ENCODE data around the gene ZNF91.
"Not testable (repeated sequence)": the region's sequence is repeated elsewhere in the genome, so short reads cannot be mapped to it uniquely, and the experiment has no call there.

ZNF91 gene

DNA sequence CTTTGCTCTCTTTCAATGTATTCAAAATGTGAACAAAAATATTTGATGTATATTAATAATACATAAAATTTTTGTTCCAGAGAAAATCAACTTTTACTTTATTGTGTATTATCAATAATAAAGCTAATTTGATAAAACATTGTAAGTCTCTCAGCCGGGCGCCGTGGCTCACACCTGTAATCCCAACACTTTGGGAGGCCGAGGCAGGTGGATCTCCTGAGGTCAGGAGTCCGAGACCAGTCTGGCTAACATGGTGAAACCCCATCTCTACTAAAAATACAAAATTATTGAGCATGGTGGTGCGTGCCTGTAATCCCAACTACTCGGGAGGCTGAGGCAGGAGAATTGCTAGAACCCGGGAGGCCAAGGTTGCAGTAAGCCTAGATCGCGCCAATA lies 449 bp upstream of the ZNF91 start:
- not testable (repeated sequence) for DNase-seq (ENCODE audit: low spot score)

DNA sequence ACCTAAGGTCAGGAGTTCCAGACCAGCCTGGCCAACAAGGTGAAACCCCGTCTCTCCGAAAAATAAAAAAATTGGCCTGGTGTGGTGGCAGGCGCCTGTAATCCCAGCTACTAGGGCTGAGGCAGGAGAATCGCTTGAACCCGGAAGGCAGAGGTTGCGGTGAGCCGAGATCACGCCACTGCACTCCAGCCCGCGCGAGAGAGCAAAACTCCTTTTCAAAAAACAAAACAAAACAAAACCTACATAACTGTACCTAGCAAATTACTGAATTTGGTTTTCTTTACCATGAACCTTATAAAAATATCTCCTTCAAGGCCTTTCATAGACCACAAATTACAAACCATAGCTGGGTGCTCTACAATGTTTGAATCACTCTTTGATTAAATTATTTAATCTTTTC lies 760 bp downstream of the ZNF91 start:
- no peak for DNase-seq (ENCODE audit: low spot score)

DNA sequence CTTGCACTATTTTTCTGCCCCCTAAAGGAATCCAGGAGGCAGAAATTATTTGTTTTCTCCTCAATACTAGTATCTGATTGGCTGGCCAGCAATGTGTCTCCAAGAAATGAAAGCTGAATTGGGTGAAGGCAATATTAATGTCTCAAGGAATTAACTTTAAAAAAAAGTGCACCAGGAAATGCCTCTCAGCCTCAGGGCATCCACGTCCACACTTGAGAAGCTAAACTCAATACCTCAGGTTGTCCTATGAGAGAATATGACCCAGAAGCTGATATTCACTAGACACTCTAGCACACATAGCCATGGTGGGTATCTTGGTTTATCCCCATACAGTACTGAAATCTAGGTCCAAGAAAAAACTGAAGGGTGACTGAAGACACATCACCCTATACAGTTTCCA lies 2.1 kb downstream of the ZNF91 start:
- no peak for DNase-seq (ENCODE audit: low spot score)

DNA sequence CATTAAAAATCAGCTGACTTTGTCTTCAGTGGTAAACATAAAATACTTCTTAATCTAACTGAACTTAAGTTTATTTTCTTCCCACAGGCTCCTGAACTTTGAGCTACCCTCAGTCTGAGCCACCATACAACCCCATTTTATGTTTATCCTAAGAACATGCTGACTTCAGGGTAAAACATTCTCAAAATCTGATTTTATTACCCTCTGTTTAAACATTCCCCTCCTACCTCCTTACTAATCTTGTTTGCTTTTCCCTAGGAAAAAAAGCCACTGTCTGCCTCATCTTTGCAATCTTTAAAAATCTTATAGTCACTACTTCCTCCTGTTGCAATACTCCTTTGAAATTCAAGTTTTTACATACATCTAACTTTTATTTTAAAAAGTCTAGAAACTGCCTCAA lies 4.0 kb downstream of the ZNF91 start:
- DNase-seq (ENCODE audit: low spot score), result no peak

DNA sequence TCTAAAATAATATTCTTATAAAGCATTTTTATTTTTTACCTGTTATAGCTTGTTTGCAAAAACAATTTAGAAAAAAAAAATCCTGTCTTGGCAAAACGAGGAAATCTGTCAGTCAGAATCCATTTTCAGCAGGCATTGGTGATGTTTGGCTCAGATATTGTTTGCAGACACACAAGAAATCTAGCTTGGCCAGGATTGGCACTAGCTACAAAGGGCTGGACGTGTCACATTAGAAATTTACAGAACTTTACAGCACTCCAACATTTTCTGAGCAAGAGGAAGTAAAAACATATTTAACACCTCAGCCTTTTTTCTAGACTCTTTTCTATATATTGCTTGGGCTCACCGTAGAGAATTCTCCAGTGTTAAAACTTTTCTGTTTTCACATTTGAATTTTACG lies 9.9 kb downstream of the ZNF91 start:
- no peak for DNase-seq (ENCODE audit: low spot score)

DNA sequence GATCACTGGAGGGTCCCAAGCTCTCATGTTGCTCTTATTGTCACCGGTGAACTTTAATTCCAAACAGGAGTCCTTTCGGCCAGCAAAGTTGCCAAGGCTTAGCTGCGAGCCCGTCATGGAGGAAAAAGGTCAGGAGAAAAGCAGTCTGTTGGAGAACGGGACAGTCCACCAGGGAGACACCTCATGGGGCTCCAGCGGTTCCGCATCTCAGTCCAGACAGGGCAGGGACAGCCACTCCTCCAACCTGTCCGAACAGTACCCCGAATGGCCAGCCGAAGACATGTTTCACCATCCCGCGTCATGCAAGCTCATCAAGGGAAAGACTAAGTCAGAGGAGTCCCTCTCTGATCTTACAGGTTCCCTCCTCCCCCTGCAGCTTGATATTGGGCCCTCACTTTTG lies 10.4 kb downstream of the ZNF91 start:
- DNase-seq (ENCODE audit: low spot score), result no peak

DNA sequence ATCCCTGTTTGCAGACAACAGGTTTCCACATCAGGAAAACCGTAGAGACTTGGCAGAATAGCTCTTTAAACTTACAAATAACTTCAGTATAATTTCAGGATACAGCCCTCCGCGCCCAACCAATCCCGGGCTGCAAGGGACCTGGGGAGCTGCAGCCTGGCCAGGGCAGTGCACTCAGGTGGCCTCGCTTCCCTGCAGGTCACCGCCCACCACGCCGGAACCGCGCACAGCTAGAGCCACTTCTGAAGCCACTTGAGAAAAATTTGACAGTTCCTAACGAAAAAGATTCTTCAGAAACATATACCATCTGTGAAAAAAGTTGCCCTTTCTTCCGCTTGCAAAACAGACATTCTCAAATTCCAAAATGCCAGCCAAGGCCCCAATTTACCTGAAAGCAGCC lies 11.1 kb downstream of the ZNF91 start:
- DNase-seq (ENCODE audit: low spot score), result no peak

DNA sequence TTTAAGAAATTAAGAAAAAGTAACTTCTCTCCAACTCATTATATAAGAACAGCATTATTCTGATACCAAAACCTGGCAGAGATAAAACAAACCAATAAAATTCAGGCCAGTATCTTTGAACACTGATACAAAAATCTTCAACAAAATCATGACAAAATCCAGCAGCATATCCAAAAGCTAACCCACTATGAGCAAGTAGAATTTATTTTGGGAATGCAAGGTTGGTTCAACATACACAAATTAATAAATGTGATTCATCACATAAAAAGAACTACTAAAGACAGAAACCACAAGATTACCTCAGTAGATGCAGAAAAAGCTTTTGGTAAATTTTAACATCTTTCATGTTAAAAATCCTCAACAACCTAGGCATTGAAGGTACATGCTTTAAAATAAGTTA lies 12.3 kb downstream of the ZNF91 start:
- DNase-seq (ENCODE audit: low spot score), result no peak

DNA sequence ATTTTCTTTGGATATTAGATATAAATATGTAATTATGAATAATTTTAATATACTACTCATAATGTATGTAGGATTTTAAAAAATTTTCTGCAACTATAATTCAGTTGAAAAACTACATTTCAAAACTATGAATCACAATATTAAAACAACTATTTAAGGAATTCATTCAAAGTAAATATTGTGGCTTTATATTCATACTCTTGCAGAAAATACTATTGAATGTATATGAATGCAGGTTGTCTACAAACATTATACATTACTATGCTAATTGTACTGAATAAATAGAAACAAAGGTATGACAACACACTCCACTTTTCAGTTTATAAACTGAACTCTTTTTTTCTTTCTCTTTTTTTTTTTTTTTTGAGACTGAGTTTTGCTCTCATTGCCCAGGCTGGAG lies 14.2 kb downstream of the ZNF91 start:
- DNase-seq (ENCODE audit: low spot score), result no peak

DNA sequence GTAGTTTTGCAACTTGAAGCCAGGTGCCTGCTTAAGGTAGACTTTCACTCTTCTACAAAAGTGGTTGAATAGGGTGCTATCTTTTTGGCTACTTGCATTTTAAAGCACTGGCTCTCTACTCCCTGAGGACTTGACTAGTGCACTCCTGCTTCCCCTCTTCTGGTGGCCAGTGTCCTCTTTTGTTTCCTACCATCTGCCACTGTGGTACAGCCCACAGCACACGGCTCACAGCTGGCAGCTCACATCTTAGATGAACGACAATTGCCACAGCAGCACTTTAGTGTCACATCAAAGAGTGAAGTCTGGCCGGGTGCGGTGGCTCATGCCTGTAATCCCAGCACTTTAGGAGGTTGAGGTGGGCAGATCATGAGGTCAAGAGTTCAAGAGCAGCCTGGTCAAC lies 15.6 kb downstream of the ZNF91 start:
- not testable (repeated sequence) for DNase-seq (ENCODE audit: low spot score)

DNA sequence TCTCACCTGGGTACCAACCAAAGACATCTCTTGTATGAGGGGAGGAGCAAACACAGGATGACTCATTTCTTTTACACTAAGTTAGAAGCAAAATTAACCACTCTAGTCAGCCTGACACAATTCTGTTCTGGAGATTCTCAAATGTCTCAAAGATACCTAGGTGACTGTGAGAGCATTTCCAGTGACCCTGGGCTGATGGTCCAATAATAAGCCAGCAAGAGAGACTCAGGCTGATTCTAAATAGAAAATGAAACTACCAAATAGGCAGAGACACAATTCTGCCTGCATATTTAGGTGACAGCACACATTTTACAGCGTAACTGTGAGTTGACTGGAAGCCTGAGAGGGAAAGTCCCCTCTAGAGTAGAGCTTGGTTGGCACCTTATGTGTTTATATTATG lies 16.3 kb downstream of the ZNF91 start:
- no peak for DNase-seq (ENCODE audit: low spot score)

DNA sequence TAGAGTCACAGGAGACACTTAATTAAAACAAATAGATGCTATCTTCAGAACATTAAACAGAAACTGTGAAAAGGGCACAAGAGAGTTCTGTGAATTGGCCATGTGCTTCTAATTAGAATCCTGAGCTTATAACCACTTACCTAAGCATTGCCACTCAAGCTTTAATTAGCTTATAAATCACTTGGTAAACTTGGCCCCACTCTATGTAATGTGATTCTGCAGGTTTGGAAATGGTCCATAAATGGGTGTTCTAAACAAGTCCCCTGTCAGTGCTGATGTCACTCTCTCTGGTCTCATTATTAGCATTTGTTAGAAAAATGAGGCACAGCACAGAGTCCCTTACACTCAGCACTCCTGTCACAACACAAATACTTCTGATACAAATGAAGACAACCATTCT lies 18.0 kb downstream of the ZNF91 start:
- DNase-seq (ENCODE audit: low spot score), result no peak

DNA sequence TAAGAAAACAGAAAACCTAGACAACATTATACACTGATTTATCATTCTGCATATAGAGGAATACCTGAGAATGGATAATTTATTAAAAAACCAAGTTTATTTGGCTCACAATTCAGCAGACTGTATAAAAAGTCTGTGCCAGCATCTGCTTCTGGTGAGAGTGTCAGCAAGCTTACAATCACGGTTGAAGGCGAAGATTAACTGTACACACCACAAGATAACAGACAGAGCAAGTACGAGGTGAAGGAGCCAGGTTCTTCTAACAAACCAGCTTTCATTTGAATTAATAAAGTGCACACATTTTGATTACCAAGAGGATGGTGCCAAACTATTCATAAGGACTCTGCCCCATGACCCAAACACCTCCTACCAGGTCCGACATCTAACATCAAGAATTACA lies 28.8 kb downstream of the ZNF91 start:
- no peak for DNase-seq (ENCODE audit: low spot score)

DNA sequence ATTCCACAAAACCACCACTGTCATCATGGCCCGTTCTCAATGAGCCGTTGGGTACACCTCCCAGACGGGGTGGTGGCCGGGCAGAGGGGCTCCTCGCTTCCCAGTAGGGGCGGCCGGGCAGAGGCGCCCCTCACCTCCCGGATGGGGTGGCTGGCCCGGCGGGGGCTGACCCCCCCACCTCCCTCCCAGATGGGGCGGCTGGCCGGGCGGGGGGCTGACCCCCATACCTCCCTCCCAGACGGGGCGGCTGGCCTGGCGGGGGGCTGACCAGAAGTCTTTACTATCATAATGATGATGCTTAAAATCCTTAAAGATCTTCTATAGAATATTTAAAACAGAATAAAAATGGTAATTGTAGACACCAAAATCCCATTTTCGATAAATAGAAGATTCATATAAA lies 29.2 kb downstream of the ZNF91 start:
- DNase-seq (ENCODE audit: low spot score), result not testable (repeated sequence)

DNA sequence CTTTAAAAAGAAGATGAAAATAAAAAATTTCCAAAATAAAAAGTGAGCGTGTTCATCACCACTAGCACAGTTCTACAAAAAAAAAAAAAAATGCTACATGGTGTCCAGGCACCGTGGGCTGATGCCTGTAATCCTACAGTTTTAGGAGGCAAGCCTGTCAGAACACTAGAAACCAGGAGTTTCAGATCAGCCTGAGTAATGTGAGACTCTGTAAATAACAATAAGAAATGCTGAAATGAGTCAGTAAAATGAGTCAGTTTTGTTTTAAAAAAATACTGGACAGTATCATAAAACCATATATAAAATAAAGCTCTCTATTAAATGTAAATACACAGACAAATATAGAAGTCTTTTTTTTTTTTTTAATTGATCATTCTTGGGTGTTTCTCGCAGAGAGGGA lies 30.0 kb downstream of the ZNF91 start:
- no peak for DNase-seq (ENCODE audit: low spot score)

DNA sequence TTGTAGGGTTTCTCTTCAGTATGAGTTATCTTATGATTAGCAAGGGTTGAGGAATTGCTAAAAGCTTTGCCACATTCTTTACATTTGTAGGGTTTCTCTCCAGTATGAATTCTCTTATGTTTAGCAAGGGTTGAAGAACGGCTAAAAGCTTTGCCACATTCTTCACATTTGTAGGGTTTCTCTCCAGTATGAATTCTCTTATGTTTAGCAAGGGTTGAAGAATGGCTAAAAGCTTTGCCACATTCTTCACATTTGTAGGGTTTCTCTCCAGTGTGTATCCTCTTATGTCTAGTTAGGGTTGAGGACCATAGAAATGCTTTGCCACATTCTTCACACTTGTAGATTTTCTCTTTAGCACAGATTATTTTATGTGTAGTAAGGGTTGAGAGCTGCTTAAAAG lies 33.4 kb downstream of the ZNF91 start:
- DNase-seq (ENCODE audit: low spot score), result not testable (repeated sequence)

DNA sequence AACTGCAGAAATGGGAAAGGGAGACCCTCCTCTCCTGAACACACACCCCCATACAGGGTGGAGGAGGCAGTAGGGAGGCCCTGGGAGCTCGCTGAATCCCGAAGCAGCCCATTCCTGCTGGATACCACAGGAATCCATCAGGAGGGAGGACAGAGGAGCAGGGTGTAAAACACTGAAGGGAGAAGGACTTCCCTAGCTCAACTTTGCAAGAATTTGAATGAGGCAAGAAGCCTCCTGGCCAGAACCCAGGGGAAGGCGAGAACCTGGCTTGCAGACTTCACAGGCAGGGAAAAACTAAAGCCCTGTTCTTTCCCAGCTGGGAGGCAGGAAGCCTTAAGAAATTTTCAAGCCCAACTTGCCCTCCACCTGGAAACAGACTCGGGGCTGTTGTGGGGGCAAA lies 43.5 kb downstream of the ZNF91 start:
- DNase-seq (ENCODE audit: low spot score), result no peak

DNA sequence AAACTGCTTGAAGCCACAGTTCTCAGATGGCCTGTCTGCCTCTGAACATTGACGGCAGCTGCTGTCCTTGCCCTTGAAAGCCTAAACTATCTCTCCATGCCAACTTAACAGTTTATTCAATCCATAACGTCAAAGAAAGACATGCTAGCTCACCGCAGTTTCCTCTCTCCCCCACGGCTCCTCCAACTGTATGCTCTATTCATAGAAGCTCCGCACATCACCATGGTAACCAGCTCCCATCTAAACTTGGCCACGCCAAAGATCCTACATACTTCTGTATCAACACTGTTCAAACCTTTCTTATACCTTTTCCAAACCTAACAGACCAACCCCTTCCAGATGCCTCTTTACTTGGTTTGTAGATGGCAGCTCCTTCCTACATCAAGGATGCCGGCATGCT lies 48.6 kb downstream of the ZNF91 start:
- no peak for DNase-seq (ENCODE audit: low spot score)

DNA sequence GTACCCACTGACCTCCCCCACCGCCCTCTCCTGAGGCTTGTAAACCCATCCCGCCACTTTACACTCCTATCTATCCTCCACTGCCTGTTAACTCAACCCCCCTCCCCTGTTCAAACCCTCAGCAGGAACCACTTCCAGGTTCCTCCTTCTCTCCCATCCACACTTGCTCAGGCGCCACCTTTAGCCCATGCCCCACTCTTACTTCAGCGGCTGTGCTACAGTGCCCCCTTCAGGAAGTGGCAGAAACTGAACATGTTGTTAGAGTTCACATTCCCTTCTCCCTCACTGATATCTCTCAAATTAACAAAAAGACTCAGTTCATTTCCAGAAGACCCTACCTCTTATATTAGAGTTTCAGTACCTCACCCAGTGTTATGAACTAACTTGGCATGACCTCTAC lies 49.4 kb downstream of the ZNF91 start:
- DNase-seq (ENCODE audit: low spot score), result no peak

DNA sequence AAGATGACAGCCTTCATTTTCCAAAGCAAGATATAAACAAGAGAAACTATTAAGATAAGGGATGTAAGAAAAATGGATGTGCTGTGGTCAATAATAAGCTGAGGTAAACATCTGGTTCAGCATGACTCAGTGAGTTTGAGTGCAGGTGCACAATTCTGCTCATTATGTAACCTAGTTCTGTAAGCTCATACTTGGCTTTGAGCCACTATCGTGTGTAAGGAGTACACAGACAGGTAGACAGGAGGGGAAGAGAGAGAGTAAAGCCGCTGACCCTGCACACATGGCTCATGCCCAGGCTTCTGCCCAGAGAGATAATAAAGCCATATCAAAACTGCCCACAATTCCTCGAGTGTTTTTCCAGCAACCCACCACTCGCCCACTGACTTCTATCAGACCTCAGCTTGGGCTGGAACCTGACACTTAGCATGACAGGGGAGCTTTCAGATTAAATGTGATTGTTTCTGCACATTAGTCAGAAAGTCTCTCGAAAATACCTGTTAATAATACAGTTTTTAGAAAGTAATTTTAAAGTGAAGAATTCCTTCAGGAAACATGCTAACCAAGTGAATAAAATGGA lies 51.7 kb downstream of the ZNF91 start:
- DNase-seq (ENCODE audit: low spot score), result no peak

DNA sequence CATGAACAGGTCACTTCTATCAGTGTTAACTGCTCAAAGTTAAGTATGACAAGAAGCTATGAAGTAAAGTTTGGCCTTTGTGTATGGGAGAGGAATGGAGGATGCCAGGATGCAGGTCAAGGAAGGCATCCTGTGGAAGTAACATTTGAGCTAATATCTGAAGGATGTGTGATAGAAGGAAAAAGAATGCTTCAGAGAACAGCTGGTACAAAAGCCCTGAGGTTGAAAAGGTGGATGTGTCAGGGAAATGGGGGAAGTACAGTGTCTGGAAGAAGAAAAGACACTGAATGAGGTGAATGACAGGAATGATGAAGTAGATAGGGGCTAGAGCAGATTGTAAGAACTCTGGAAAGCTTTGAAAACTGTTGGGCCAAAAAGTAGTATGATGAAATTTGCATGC lies 67.1 kb downstream of the ZNF91 start:
- DNase-seq (ENCODE audit: low spot score), result no peak

DNA sequence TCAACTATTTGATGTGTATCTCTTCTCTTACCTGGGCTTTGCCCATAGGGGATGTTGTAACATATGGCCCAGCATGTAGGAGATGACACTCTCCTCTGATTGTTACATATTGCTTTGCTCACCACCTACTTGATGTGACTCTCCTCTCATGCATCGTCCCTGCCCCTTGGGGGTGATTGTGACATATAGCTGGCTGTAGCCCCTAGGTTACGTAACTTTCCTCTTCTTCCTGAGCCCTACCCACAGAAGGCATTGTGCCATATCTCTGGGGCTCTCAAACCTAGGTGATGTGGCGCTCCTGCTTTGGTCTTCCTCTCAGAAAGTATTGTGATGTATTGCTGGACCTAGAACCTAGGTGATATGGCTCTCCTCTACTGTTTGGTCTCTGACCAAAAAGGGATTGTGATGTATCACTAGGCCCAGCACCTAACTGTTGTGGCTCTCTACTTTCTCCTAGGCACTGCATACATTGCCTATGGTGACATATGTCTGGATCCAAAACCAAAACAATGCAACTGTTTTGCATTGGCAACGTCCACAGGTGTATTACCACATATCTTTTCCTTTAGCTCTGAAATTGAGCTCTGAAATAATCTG lies 73.2 kb downstream of the ZNF91 start:
- DNase-seq (ENCODE audit: low spot score), result no peak

DNA sequence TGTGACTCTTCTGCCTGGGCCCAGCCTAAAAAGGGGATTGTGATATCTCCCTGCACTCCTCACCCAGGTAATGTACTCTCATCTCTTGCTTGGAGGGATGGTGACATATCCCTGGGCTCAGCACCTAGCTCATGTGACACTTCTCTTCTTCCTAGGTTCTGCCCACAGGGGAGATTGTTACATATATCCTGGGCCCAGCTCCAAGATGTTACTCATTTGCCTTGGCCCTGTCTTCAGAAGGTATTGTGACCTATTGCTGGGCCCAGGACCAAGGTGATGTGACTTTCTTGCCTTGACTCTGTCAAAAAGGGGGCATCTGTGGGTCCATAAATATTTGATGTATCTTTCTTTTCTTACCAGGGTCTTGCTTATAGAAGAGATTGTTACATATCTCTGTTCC lies 73.9 kb downstream of the ZNF91 start:
- not testable (repeated sequence) for DNase-seq (ENCODE audit: low spot score)

DNA sequence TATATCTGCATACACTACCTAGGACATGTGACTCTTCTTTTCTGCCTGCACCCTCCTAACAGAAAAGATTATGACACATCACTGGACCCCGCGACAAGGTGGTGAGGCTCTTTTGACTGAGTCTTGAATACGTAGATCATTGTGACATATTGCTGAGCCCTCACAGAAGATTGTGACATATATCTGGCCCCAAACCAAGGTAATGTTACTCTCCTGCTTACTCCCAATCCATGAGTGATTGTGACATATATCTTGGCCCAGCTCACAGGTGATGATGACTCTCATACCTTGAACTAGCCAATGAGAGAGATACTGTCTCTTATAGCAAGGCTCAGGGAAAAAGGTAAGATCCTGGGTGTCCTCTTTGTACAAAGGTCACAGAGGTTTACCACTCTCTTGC lies 75.7 kb downstream of the ZNF91 start:
- DNase-seq (ENCODE audit: low spot score), result not testable (repeated sequence)

DNA sequence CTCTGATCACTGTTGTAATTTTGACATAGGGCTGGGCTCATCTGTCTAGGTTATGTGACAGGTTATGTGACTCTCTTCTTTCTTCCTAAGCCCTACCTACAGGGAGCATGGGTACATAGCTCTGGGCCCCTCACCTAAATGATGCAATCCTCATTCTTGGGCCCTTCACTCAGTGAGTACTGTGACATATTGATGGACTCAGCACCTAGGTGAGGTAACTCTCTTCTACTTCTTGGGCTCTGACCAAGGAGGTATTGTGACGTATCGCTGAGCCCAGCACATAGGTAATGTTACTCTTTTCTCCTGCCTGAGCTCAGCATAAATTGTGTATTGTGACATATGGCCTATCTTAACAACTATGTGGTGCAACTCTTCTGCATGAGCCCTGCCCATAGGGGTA lies 76.3 kb downstream of the ZNF91 start:
- not testable (repeated sequence) for DNase-seq (ENCODE audit: low spot score)
